HepG2 (cell line): ENCODE results near the gene PRKN. TPM values are rescaled to one million over a fixed set of nuclear protein-coding genes. Genes with fewer than 3 reads are reported as not detected.

Experiments used
- CENPT ChIP-seq: sonication (generic); formaldehyde crosslinking; IDR thresholded peaks from 2 replicates; pipeline ENCODE4 v1.8.0; 2022; ENCODE audit warnings: low read depth, mild to moderate bottlenecking, moderate library complexity, missing genetic modification reagents
- DNMT1 ChIP-seq: sonication (generic); formaldehyde crosslinking; IDR thresholded peaks from 2 replicates; pipeline ENCODE4 v1.5.1; 2020; ENCODE audit warnings: mild to moderate bottlenecking, missing genetic modification reagents
- EED ChIP-seq: sonication (generic); formaldehyde crosslinking; IDR thresholded peaks from 2 replicates; pipeline ENCODE4 v1.5.0; 2020; ENCODE audit warnings: mild to moderate bottlenecking, missing genetic modification reagents
- HNF4A ChIP-seq: sonication (generic); formaldehyde crosslinking; IDR thresholded peaks from 2 replicates; pipeline ENCODE4 v1.4.0; 2020; ENCODE audit warnings: missing genetic modification reagents
- SMAD3 ChIP-seq: sonication (generic); formaldehyde crosslinking; IDR thresholded peaks from 2 replicates; pipeline ENCODE4 v1.4.0; 2020; ENCODE audit warnings: missing genetic modification reagents
- SMAD9 ChIP-seq: sonication (generic); formaldehyde crosslinking; IDR thresholded peaks from 2 replicates; pipeline ENCODE4 v1.5.1; 2020; ENCODE audit warnings: mild to moderate bottlenecking, missing genetic modification reagents
- SRY ChIP-seq: sonication (generic); formaldehyde crosslinking; IDR thresholded peaks from 2 replicates; pipeline ENCODE4 v1.8.0; 2022; ENCODE audit warnings: mild to moderate bottlenecking, missing genetic modification reagents
- ZBTB8A ChIP-seq: sonication (generic); formaldehyde crosslinking; IDR thresholded peaks from 2 replicates; pipeline ENCODE4 v1.4.0; 2020; ENCODE audit warnings: mild to moderate bottlenecking, low read depth, missing genetic modification reagents, borderline replicate concordance
- ZIK1 ChIP-seq: sonication (generic); formaldehyde crosslinking; IDR thresholded peaks from 2 replicates; pipeline ENCODE4 v1.5.0; 2020; ENCODE audit warnings: mild to moderate bottlenecking, low read depth, missing genetic modification reagents, borderline replicate concordance
- ZNF205 ChIP-seq: IDR thresholded peaks from 2 replicates; pipeline ENCODE4 v1.6.1; 2018; ENCODE audit warnings: missing biosample characterization, missing genetic modification reagents
- ZNF407 ChIP-seq: sonication (generic); formaldehyde crosslinking; IDR thresholded peaks from one replicate; pipeline ENCODE4 v1.5.1; 2020; ENCODE audit warnings: mild to moderate bottlenecking, missing genetic modification reagents; ENCODE audit errors: not compliant biosample characterization
- ZNF552 ChIP-seq: sonication (generic); formaldehyde crosslinking; IDR thresholded peaks from 2 replicates; pipeline ENCODE4 v1.9.0; 2022; ENCODE audit warnings: missing genetic modification reagents, mild to moderate bottlenecking, borderline replicate concordance
- ZNF577 ChIP-seq: sonication (generic); formaldehyde crosslinking; IDR thresholded peaks from 2 replicates; pipeline ENCODE4 v1.4.0; 2020; ENCODE audit warnings: mild to moderate bottlenecking, low read depth, missing genetic modification reagents, borderline replicate concordance
- ZNF780A ChIP-seq: sonication (generic); formaldehyde crosslinking; IDR thresholded peaks from 2 replicates; pipeline ENCODE4 v1.8.0; 2022; ENCODE audit warnings: mild to moderate bottlenecking, missing genetic modification reagents, moderate library complexity
- ZNF788 ChIP-seq: sonication (generic); formaldehyde crosslinking; IDR thresholded peaks from 2 replicates; pipeline ENCODE4 v1.5.0; 2020; ENCODE audit warnings: mild to moderate bottlenecking, missing genetic modification reagents, borderline replicate concordance
- ZSCAN30 ChIP-seq: sonication (generic); formaldehyde crosslinking; IDR thresholded peaks from 2 replicates; pipeline ENCODE4 v1.5.0; 2020; ENCODE audit warnings: mild to moderate bottlenecking, missing genetic modification reagents
- polyA plus RNA-seq, 8 experiments: library from polyadenylated mRNA; depleted of rRNA in 3 of 8; stranded (reverse) in 7 of 8; unstranded in 1 of 8; fragments of >200 nt; fragmentation: Illumina TruSeq in 4 of 8; extraction: Trizol in 4 of 8; gene quantifications; 2 replicates each; pipeline versions ENCODE4 v1.2.1 to v1.2.3, GENCODE V29; 2011 to 2016; ENCODE audit warnings: low read depth in 4 of 8, missing spikeins in 1 of 8, mixed read lengths in 1 of 8; ENCODE audit not compliant: insufficient read depth in 1 of 8
- total RNA-seq, 5 experiments: library from RNA; depleted of rRNA; stranded (reverse); fragments of >200 nt; fragmentation: Illumina TruSeq; extraction: Trizol; gene quantifications; 2 replicates each; pipeline ENCODE4 v1.2.3, GENCODE V29; 2016; ENCODE audit warnings: low read depth in 1 of 5
- TF ChIP-seq, protein P1 (sequence below): fragments of 450-650 bp; IDR thresholded peaks from 2 replicates; pipeline ENCODE4 v1.6.1; 2016
- TF ChIP-seq, protein P2 (sequence below): sonication (generic); formaldehyde crosslinking; IDR thresholded peaks from 2 replicates; pipeline ENCODE4 v1.5.0; 2020; ENCODE audit warnings: mild to moderate bottlenecking, missing genetic modification reagents

PRKN gene
- total and polyA plus RNA-seq, 2 of the 13 experiments (the other 11 are each of a cell fraction or from before 2014, with no cell fraction given) = 0.31 to 0.44 TPM

- TF ChIP-seq SRY (CRISPR knock-in tag) = no peak
- peak; percentile 83; the same call in 1 of the 2 replicates for TF ChIP-seq EED (CRISPR knock-in tag)
- TF ChIP-seq ZBTB8A (CRISPR knock-in tag) = no peak
- TF ChIP-seq, protein P1, sequence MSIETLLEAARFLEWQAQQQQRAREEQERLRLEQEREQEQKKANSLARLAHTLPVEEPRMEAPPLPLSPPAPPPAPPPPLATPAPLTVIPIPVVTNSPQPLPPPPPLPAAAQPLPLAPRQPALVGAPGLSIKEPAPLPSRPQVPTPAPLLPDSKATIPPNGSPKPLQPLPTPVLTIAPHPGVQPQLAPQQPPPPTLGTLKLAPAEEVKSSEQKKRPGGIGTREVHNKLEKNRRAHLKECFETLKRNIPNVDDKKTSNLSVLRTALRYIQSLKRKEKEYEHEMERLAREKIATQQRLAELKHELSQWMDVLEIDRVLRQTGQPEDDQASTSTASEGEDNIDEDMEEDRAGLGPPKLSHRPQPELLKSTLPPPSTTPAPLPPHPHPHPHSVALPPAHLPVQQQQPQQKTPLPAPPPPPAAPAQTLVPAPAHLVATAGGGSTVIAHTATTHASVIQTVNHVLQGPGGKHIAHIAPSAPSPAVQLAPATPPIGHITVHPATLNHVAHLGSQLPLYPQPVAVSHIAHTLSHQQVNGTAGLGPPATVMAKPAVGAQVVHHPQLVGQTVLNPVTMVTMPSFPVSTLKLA = 0 out of 2 replicates have a peak, but pooled peaks have one; percentile 20
- no peak for TF ChIP-seq SMAD9 (CRISPR knock-in tag)
- no peak for TF ChIP-seq ZNF407 (CRISPR knock-in tag)
- TF ChIP-seq SMAD3 = peak; percentile 38; the same call in 1 of the 2 replicates
- 0 out of 2 replicates have a peak, but pooled peaks have one; percentile 22 for TF ChIP-seq ZNF552 (CRISPR knock-in tag)
- no peak for TF ChIP-seq ZSCAN30 (CRISPR knock-in tag)
- TF ChIP-seq HNF4A (CRISPR knock-in tag) = peak; percentile 22; the same call in 1 of the 2 replicates
- TF ChIP-seq DNMT1 (CRISPR knock-in tag) = no peak
- TF ChIP-seq ZNF577 (CRISPR knock-in tag) = no peak
- 0 out of 2 replicates have a peak, but pooled peaks have one; percentile 20 for TF ChIP-seq ZNF205 (CRISPR knock-in tag)
- TF ChIP-seq ZNF780A (CRISPR knock-in tag) = no peak
- TF ChIP-seq, protein P2, sequence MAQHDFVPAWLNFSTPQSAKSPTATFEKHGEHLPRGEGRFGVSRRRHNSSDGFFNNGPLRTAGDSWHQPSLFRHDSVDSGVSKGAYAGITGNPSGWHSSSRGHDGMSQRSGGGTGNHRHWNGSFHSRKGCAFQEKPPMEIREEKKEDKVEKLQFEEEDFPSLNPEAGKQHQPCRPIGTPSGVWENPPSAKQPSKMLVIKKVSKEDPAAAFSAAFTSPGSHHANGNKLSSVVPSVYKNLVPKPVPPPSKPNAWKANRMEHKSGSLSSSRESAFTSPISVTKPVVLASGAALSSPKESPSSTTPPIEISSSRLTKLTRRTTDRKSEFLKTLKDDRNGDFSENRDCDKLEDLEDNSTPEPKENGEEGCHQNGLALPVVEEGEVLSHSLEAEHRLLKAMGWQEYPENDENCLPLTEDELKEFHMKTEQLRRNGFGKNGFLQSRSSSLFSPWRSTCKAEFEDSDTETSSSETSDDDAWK (CRISPR knock-in tag) = no peak
- peak; percentile 89; the same call in 1 of the 2 replicates for TF ChIP-seq CENPT (CRISPR knock-in tag)
- TF ChIP-seq ZNF788 (CRISPR knock-in tag) = peak; percentile 86; the same call in 1 of the 2 replicates
- TF ChIP-seq ZIK1 (CRISPR knock-in tag) = no peak
These were observed at the start of gene PRKN, which contains the start of gene PACRG (continued) for GRCh38 chr6:162727322-162728182.
